DMS 273 treated with DMSO at 0.1 percent for 48 hours (cell line): ENCODE measurements around the gene B9D1.

Experiments
- DNase-seq: peaks from one replicate; lab custom pipeline; 2025; lab: John Stamatoyannopoulos, UW

The B9D1 gene

DNA sequence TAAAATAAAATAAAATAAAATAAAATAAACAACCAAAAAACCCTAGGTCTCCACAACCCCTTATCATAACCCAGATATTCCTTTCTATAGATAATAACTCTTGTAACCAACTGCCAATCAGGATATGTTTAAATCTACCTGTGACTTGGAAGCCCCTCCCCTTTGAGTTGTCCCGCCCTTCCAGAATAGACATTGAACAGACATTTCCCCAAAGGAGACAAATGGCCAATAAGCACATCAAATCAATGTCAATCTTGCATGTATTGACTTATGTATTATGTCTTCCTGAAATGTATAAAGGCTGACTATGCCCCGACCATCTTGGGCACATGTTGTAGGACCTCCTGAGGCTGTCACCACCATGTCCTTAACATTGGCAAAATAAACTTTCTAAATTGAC lies 14.3 kb upstream of the B9D1 start:
- no peak for DNase-seq

DNA sequence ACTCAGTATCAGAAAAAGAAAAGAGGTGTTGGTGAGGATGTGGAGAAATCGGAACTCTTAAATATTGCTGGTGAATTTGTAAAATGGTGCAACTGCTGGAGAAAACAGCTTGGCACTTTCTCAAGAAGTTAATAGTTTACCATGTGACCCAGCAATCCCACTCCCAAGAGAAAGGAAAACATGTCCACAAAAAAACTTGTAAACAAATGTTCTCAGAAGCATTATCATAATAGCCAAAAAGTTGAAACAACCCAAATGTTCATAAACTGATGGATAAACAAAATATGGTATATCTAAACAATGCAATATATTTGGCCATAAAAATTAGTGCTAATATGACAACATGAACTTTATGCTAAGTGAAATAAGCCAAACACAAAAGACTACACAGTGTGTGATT lies 13.2 kb upstream of the B9D1 start:
- no peak for DNase-seq

DNA sequence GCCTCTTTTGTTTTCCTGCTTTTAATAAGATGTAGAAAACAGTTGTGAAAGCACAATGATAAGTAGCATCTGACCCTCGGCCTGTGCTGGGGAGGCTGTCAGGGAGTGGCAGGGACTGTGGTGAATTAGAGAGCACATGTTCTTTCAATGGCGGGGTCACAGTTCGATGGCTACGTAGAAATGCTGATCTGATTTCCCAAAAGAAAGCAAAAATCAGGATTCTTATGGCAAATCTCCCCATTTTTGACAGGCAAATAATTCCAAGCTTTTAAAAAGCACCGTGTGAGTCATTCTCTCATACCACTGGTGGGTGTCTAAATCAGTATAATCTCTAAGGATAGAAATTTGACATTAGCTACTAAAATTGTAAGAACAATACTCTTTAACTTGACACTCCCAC lies 11.6 kb upstream of the B9D1 start:
- DNase-seq = no peak

DNA sequence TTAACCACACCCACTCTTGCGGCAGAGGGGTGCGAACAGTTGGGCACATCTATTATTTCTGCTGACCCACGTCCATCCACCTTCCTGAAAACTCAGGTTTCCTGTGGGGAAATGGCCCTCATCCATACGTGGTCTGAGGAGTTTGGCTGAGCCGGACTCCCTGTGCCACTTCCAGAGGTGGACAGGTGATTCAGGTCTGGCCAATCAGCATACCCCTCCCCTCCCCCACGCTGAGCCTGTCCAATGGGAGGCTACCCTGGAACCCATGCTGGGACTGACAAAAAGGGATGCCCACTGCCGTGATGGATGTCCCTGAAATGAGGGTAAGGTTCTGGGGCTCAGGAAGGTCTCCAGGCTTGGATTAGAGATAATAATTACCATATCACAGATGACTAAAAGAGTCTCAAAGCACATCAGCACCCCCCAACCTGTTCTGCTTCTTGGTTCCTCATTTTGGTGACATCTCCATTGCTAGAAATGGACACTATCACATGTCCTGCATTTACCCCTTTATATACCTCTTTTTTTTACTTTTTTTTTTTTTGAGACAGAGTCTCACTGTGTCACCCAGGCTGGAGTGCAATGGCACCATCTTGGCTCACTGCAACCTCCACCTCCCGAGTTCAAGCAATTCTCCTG lies 10.5 kb upstream of the B9D1 start:
- no peak for DNase-seq

DNA sequence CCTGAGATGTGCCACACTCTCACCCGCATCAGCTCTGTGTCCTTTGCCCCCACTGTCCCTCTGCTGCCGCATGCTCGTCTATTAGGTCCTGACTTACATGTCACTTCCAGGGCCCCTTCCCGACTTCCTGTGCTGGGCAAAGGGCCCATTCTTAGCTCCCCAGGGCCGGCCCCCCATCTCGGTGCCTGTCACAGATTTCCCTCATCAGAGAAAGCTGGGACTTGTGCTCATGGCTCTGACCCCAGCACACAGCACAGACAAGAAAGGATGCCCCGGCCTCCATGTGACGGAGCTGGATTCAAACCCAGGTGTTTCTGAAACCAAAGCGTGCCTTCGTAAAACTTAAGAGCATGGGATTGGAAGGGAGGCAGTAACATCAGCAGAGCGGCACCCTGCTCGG lies 9.9 kb upstream of the B9D1 start:
- DNase-seq = no peak

DNA sequence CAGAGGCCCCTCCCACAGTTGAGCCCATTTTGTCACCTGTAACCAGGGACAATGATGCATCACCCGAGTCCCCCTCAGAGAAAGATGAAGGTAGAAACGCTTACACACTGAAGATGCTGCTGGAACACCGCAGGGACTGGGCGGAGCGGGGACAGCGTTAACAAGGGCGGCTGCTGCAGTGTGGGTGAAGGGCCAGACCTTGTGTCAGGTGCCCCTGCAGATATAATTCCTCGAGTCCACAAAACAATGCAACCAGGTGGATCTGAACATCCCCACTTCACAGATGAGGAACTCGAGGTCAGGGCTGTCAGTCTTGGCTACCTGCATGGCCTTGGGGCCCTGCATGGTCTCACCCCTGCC lies 9.5 kb upstream of the B9D1 start:
- no peak for DNase-seq

DNA sequence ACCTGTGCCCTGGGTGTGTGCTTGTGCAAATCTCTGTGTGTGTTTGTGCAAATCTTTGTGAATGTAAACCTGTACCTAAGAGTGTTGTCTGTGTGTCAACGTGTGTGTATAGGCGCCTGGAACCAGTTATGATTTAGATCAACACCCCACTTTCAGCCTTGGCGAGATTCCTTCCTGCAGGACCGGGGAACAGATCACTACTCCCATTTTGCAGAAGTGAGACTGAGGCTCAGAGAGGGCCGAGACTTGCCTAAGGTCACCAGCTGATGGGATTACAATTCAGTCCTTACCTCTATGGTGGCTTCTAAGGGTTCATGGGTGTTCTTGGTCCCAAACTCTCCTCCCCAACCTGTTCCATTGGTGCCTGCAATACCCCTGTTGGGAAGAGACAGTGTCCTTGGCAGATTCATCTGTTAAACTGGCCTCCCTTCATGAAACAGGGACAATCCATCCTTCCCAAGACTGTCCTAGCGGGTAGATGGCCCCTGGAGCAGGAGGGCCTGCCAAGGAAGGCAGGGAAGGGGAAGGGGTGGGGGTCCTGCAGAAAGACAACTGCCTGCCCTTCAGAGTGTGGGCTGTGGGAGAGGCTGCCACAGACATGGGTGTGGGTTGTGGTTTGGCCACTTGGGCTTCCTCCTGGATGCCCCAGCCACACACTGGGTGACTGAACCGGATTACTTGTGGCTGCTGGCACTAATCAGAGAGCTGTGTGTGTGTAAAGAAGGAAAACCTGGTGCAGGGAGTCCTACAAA lies 8.9 kb upstream of the B9D1 start:
- DNase-seq = no peak

DNA sequence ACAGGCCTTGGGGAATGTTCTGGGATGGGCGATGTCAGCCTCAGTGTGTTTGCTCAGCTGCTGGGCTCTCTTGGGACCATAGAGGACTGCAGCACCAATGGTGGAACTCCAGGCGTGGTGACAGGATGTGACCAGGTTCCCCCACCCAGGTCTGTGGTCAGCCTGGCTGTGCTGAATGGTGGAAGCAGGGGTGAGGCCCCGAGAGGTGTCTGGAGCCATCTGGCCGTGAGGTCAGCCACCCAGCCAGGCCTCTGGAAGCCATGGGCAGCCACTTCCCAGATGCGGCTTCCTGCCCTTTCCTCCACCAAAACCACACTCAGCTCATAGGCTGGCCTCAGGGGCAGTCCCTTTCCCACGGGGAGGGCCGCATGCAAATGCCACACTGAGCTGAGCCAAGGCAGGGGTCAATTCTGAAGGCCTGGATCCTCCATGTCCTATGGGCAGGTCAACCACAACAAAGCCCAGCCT lies 8.0 kb upstream of the B9D1 start:
- DNase-seq = no peak

DNA sequence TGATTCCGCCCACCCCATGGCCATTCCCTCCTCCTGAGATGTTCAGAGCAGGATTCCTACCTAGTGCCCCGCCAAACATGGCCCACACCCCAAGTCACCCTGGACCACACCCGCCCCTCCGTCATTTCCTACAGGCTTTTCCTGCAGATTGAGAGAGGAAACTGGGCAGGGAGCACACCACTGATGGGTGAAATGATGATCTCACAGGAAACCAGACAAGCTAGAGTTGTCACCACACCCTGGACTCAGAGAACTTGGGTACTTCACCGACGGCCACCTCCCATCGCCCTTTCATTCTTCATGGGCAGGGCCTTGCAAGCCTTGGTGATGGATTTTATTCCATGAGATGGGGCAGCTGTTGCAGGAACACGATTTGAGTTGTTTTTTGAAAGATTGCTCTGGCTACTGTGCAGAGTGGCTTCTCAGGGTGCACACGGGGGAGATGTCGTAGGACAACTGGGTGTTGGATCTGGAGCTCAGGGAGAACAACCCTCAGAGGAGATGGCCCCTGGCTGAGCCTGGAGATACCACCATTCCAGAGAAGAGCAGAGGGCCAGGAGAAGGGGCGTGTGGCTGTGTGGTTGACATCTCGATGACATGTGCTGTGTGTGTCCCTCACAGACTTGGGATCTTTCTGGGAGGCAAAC lies 7.4 kb upstream of the B9D1 start:
- no peak for DNase-seq

DNA sequence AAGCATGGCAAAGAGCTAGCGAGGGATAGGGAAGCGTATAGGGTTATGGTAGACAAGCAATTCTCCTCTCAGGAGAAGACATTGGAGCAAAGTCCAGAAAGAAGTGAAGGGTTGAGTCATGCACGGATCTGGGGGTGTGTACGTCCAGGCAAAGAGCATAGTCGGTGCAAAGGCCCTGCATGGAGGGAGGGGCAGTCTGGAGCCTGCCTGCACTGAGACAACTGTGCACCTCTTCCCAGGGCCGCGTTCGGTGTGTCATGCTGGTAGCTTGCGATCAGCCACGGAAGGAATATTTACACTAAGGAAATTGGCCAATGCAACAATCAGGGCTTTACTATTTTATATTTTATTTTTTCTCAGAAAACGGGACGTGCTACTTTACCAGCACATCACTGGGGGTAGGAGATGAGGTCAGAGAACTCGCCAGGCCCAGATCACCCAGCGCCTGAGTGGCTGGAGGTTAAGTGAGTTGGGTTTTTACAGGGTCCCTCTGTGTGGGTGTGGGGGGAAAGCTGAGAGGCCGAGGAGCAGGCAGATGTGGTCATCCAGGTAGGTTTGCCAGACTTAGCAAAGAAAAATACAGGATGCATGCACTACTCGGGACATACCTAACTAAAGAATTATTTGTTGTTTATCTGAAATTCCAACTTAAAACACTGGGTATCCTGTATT lies 6.7 kb upstream of the B9D1 start:
- DNase-seq = no peak

DNA sequence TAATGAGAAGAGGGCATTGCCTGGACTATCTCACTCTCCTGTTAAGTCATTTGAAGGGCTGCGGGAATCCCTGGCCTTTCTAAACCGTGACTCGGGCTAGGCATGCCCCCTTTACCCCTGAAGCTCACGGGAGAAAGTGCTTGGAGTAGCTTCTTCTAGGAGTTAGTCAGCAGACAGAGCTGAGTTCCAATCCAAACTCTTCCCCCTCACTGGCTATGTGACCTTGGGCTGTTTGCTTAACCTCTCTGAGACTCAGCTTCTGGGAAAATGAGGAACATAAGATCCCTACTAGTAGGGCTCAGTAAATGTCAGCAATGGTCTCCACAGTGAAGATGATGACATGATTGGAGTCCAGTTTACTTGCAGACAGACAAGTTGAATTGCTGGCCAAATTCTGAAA lies 5.7 kb upstream of the B9D1 start:
- no peak for DNase-seq

DNA sequence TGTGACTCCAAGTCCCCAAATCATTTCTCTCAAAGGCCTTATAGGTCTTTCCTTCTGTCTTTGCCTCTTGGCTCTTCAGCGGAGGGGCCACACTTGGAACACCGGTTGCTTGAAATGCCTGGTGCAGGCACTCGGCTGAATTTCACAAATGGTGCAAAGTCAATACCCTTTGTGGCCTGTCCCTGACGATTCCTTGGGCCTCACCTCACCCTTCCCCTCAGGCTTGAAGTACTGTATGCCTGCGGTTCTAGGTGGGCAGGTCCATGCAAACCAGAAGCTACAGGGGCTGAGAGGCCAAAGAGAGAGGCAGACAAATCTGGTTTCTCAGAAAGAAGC lies 4.1 kb upstream of the B9D1 start:
- DNase-seq = no peak

DNA sequence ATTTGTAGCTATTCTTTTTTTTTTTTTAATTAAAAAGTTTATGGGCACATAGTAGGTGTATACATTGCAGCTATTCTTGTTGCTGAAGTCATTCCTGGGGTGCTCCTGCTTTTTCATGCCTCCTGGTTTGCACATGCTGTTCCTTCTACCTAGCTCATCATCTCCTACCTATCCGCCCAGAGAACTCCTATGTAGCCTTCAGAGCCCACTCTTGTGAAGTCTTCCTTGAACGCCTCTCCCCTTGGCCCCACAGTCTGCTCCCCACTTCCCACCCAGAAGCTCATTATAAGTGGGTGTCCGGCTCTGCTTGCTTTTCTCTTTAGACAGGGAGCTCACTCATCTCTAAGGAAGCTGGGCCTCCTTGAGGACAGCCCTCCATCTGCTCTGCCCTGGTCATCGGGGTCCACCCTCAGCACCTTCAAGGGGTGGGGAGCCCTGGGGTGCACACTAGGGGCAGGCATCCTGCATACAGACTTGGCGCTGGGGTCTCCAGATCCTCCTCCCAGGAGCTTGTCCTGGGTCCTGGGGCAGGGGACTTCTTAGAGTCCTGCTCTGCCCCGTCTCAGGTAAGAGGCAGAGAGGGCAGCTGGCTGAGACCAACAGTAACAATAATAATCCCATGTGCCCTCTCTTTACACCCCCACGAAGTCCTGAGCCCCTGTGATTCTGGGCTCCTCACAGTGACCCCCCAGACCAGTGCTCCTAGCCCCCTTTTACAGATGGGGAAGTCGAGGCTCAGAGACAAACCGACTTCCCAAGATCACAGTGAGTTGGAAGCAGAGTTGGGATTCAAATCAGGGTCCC lies 3.5 kb upstream of the B9D1 start:
- DNase-seq = no peak

DNA sequence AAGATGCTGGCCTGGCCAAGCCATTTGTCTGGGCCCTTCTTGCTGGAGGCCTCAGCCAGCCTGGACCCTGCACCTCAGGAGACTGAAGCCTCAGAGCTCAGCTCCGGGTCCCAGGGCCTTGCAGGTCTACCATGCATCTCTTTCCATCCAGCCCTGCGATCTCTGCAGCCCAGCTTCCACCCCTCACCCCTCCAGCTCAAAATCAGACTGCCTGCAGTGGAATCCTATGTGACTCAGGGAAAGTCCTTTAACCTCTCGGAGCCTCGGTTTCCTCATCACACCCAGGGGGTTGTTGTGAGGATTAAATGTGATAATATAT lies 2.9 kb upstream of the B9D1 start:
- no peak for DNase-seq

DNA sequence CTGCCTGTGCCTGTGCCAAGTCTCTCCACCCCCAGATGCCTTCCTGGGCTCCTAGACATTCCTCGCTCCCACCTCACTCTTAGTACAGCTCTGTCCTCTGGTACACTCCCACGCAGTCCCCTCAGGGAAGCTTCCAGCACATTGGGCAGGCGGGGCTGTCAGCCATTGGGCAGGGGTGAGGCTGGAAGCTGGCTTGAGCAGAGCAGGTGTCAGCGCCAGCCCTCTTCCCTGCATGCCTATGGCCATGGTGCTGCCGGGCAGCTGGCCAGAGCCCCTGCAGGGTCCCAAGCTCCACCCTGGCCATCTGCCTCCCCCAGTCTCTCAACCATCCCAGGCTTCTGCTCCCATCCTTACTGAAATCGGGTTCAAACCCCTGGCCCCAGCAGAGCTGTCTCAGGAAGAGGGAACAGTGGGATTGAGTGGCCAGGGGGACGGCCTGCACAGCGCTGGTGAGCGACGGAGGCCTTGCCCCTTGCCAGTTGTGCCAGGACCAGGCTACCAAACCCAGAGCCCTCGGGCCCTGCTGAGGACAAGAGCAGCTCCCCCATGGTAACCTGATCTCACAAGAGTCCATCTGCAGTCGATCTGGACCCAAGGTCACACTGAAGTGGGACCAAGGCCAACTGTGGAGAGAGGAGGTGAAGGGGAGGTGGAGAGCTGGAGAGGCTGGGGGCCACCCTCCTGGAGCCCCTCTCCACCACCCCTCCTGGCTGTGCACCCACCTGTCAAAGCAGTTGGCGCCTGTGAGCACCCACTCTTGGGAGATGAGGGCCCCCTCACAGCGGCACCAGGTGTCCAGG lies 2.4 kb upstream of the B9D1 start:
- peak; percentile 75 for DNase-seq

DNA sequence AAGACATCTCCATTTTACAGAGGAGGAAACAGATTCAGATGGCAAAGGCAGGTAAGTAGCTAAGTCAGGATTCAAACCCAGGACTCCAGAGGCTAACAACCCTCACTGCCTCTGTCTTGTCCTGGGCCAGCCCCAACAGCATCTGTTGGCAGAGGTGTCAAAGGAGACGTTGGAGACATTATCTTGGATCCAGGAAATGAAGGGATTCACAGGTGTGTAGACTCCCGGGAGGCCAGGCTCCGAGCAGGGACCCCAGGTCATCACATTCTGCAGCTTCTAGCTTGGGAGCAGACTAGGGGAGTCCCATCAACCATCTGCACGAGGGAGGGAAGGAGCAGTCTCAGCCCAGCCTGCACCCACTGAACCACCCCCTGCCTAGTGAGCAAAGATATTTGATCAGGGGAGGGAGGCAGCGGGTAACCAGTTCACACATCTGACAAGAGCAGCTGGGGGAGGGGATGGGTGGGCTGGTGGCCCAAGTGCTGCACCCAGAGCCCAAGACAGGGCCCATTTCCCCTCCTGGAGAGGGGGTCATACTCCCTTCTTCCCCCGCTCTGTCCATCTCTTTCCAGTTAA lies 1.0 kb upstream of the B9D1 start:
- DNase-seq = no peak

DNA sequence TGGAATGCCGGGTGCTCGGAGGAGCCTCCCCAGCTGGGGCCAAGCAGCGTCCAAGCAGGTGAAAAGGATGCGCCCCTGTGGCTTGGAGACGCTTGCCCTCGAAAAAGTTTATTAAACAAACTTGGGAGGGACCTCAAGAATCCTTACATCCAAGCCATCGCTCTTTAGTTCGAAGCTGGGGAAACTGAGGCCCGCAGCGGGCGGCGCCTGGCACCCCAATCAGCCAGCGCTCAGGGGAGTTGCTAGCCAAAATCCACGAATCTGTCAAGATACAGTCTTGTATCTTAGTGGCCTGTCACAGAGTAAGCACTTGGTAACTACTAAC lies 553 bp upstream of the B9D1 start:
- DNase-seq = no peak

DNA sequence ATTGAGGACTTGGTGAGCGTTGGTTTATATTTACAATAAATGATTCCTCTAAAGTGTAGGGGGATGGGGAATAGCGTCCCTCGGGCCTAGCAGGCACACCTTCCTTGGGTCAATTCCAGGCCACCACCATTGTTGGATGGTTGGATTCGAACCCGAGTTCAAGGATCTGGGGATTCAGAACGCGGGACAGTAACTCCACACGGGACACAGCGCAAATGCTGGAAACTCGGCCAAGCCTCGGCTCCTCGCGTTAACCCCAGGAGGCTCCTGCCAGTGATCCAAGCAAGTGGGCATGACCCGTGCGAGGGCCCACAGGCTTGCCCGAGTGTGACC lies 613 bp downstream of the B9D1 start:
- DNase-seq = no peak

DNA sequence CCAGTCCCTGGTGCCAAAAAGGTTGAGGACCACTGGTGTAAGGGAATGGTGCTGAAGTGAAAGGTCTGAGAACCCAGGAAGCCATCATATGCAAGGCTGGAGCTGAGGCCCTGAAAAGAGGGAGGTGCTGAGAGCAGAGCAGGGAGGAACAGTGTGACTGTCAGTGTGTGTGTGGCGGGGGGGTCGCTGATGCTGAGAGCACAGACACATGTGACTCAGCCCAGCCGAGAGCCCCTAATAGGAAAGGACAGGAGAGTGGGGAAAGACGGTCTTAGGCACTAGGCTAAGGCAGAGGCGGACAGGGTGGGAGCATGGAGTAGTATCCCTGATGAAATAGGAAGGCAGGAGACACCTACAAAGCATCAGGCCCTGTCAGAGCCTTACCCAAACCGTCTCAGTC lies 1.2 kb downstream of the B9D1 start:
- DNase-seq = no peak

DNA sequence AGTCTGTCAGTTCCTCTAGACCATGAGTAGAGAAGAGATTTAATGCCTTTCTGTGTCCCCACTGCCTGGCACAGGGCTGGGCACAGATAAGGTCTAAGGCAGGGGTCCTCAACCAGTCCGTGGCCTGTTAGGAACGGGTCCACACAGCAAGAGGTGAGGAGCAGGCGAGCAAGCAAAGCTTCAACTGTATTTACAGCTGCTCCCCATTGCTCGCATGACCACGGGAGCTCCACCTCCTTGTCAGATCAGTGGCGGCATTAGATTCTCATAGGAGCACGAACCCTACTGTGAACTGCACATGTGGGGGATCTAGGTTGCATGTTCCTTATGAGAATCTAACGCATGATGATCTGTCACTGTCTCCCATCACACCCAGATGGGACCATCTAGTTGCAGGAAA lies 1.8 kb downstream of the B9D1 start:
- no peak for DNase-seq

DNA sequence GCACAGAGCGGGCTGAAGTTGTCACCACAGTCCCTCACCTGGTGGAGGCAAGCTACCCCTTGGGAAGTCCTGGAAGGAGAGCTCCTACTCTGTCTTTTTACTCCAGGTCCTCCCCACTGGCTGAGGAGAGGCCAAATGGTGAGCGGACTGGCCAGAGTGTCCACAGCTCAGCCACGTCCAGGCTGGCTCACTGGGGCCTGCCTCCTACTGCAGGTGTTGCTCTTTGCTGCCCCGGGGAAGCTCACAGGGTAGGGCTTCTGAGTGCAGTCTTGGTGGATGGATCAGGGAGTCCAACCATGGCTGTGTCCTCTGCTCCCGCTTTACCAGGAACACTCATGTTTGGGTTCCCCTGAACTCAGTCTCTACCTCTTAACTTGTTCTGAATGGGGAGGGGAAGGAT lies 2.7 kb downstream of the B9D1 start:
- DNase-seq = no peak

DNA sequence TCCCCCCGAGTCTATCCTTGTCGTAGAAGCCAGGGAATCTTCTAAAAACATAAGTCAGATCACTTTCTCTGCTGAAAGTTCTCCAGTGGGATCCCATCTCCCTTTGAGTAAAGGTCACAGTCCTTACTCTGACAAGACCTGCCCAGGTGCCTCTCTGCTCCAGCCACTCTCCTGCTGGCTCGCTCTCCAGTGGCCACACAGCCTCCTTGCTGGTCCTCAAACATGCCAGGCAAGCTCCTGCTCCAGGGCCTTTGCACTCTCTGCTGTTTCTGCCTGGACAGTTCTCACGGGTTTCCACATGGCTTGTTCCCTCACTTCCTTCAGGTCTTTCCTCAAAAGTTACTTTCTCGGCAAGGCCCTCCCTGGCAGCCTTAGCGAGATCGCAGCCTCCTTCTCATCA lies 3.4 kb downstream of the B9D1 start:
- DNase-seq = no peak
